SK-N-SH (cell line): Measurements from ENCODE around the gene ATP6V0B.

Experiments
- CHD2 ChIP-seq: fragments of 150-350 bp; IDR thresholded peaks from 2 replicates; pipeline ENCODE4 v1.6.1; 2018; ENCODE audit warnings: low read length; ENCODE audit not compliant: partially characterized antibody
- CTCF ChIP-seq: fragments of 200-600 bp; sonication (generic); IDR thresholded peaks from 2 replicates; pipeline ENCODE4 v1.6.1; 2017; ENCODE audit warnings: antibody characterized with exemption, mild to moderate bottlenecking, moderate library complexity
- EP300 ChIP-seq, 2 experiments: IDR thresholded peaks; 2 replicates each; pipeline versions ENCODE4 v1.4.0 to v1.6.1; 2012; ENCODE audit warnings: borderline replicate concordance in 1 of 2, low read depth in 1 of 2, low read length in 1 of 2
- EZH2phosphoT487 ChIP-seq: fragments of 200-600 bp; sonication (generic); IDR thresholded peaks from 2 replicates; pipeline ENCODE4 v1.6.1; 2017; ENCODE audit warnings: low read depth, mixed run types, mild to moderate bottlenecking, antibody characterized with exemption, moderate library complexity, borderline replicate concordance
- GABPA ChIP-seq: IDR thresholded peaks from 2 replicates; pipeline ENCODE4 v1.4.0; 2012; ENCODE audit warnings: low read depth, mild to moderate bottlenecking
- JUND ChIP-seq: IDR thresholded peaks from 2 replicates; pipeline ENCODE4 v1.4.0; 2012
- MAX ChIP-seq: IDR thresholded peaks from 2 replicates; pipeline ENCODE4 v1.4.0; 2012; ENCODE audit warnings: low read depth
- POLR2AphosphoS5 ChIP-seq: IDR thresholded peaks from 2 replicates; pipeline ENCODE4 v1.6.1; 2012; ENCODE audit warnings: low read depth, low read length
- RAD21 ChIP-seq: IDR thresholded peaks from 2 replicates; pipeline ENCODE4 v1.6.1; 2012; ENCODE audit warnings: mild to moderate bottlenecking, low read length
- RCOR1 ChIP-seq: fragments of 150-350 bp; IDR thresholded peaks from 2 replicates; pipeline ENCODE4 v1.6.1; 2017; ENCODE audit warnings: antibody characterized with exemption, low read length
- REST ChIP-seq: IDR thresholded peaks from 2 replicates; pipeline ENCODE4 v1.6.1; 2012; ENCODE audit warnings: mild to moderate bottlenecking, low read depth, low read length, moderate library complexity
- RFX5 ChIP-seq: IDR thresholded peaks from 2 replicates; pipeline ENCODE4 v1.6.1; 2012; ENCODE audit warnings: mild to moderate bottlenecking, improper control_type of control experiment, low read length
- YY1 ChIP-seq: IDR thresholded peaks from 2 replicates; pipeline ENCODE4 v1.4.0; 2012; ENCODE audit warnings: low read depth, mild to moderate bottlenecking
- ZBTB33 ChIP-seq: IDR thresholded peaks from 2 replicates; pipeline ENCODE4 v1.4.0; 2012; ENCODE audit warnings: low read depth, borderline replicate concordance

- TF ChIP-seq CTCF (no peak), RFX5 (no peak), ZBTB33 (no peak), EZH2phosphoT487 (no peak), REST (no peak), CHD2 (no peak), EP300 (IDR thresholded peaks at IDR 0.05; ENCODE audit: borderline replicate concordance in 1 of 2, low read depth in 1 of 2, low read length in 1 of 2) (no peak), POLR2AphosphoS5 (no peak), RAD21 (no peak), GABPA (no peak), YY1 (no peak), MAX (no peak), JUND (no peak), RCOR1 (no peak)
Observed at GRCh38 chr1:43976045-43976444, 1.3 kb downstream of the ATP6V0B start.
